Stimulated activated naive CD8-positive, alpha-beta T cell treated with anti-CD3 and anti-CD28 coated beads, Interleukin-15, amount 100 ng/mL, for 72 hours (primary cell): ENCODE results near the gene ARHGEF39.

ENCODE experiments used
- ATAC-seq: fragments of 150-1000 bp; cut with Tn5 transposase; 2 replicates; pipeline ENCODE4 v1.10.0; 2021; ENCODE audit warnings: mild to moderate bottlenecking, moderate library complexity
- DNase-seq, 2 donors: peaks; one replicate each; pipeline ENCODE4 v3.0.0; 2021 to 2022
- H3K27ac Mint-ChIP-seq, 2 donors: one replicate each; pipeline ENCODE4 v1.8.0; 2022; ENCODE audit warnings: mild to moderate bottlenecking in 2 of 2, mixed read lengths in 2 of 2, moderate library complexity in 2 of 2
- H3K27me3 Mint-ChIP-seq: one replicate; pipeline ENCODE4 v1.8.0; 2022; ENCODE audit warnings: mixed read lengths
- H3K4me1 Mint-ChIP-seq: one replicate; pipeline ENCODE4 v1.8.0; 2022; ENCODE audit warnings: mild to moderate bottlenecking, mixed read lengths
- H3K4me3 Mint-ChIP-seq, 2 donors: one replicate each; pipeline ENCODE4 v1.8.0; 2022; ENCODE audit warnings: mild to moderate bottlenecking in 2 of 2, mixed read lengths in 2 of 2, moderate library complexity in 1 of 2
- H3K9me3 Mint-ChIP-seq, 2 donors: one replicate each; pipeline ENCODE4 v1.8.0; 2022; ENCODE audit warnings: mixed read lengths in 2 of 2

Gene ARHGEF39

GRCh38 chr9:35664531-35665470 lies at the start of gene ARHGEF39:
TSS of gene ARHGEF39 (minus strand) at chr9:35665195. CDS start at chr9:35665169, 26 bp downstream.
- Mint-ChIP-seq H3K4me1 (peaks cover 64% of the 10 kb centered on the region), H3K27ac (peak within 1 kb of the TSS; percentile 77), H3K9me3 (peaks cover 6 to 7% of the 10 kb centered on the region in 2 donors), H3K27me3 (no peaks in the 10 kb centered on the region), H3K4me3 (peak within 1 kb of the TSS; percentile 92 to 93)
- peak; percentile 90 for ATAC-seq
- DNase-seq, result peak; percentile 66 to 80

DNA sequence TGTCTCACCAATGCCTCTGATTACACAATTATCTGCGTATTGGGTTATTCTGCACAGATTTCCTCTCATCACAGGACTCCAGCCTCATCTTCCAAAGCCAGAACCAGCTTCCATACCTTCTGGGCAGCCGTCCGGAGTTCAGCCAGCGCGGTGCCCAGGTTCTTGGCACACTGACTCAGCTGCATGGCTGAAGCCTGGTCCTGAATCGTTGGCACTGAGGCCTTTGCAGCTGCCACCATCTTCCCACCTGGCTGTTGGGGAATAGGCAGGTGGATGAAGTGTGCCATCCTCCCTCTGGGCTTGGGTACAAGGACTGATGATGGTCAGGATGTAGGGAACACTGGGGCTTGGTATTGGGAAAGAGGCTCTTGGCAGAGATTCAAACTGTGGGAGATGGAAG lies 49.1 kb upstream of the ARHGEF39 start:
- DNase-seq (no peak), ATAC-seq (no peak)
- Mint-ChIP-seq H3K27ac (no peak overlapping the region), H3K4me3 (no peak overlapping the region), H3K9me3 (no peaks in the 10 kb centered on the region), H3K27me3 (no peaks in the 10 kb centered on the region), H3K4me1 (no peaks in the 10 kb centered on the region)

- Mint-ChIP-seq H3K4me3 (no peak overlapping the region), H3K27me3 (no peaks in the 10 kb centered on the region), H3K27ac (no peak overlapping the region), H3K4me1 (no peaks in the 10 kb centered on the region), H3K9me3 (no peaks in the 10 kb centered on the region)
- DNase-seq (no peak), ATAC-seq (no peak)
Measured at GRCh38 chr9:35713578-35713977, 48.6 kb upstream of the ARHGEF39 start.

DNA sequence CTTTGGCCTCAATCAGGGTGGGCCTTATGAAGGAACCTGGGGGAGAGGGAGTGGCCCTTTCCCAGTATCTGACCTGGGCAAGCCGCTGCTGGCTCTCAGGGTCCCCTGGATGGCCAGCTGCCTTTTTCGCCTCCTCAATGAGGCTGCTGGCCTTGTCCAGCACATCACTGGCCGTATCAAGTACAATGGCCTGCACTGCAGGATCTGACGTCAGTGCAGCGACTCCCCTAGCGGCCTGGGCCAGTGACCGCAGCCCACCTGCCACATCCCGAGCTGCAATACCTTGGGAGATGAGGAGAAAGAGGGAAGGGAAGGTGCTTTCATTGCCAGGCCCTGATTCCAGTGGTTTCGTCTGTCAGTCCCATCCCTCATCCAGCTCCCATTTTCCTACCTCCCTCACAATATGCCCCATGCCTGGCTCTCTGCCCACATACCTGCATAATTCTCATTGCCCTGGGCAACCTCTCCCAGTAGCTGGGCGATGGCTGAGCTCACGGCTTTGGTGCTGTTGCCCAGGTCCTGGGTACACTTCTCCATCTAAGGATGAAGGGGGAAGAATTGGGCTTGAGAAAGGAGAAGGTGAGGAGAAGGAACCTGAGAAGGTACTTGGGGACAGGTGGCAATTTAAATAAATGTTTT lies 47.9 kb upstream of the ARHGEF39 start:
- H3K27ac Mint-ChIP-seq, result peak overlapping the region in 1 of 2 donors; percentile 88
- H3K4me3 Mint-ChIP-seq, result no peak overlapping the region
- no peaks in the 10 kb centered on the region for H3K27me3 Mint-ChIP-seq
- ATAC-seq (no peak), DNase-seq (no peak)
- no peaks in the 10 kb centered on the region for H3K4me1 Mint-ChIP-seq
- no peaks in the 10 kb centered on the region for H3K9me3 Mint-ChIP-seq

DNA sequence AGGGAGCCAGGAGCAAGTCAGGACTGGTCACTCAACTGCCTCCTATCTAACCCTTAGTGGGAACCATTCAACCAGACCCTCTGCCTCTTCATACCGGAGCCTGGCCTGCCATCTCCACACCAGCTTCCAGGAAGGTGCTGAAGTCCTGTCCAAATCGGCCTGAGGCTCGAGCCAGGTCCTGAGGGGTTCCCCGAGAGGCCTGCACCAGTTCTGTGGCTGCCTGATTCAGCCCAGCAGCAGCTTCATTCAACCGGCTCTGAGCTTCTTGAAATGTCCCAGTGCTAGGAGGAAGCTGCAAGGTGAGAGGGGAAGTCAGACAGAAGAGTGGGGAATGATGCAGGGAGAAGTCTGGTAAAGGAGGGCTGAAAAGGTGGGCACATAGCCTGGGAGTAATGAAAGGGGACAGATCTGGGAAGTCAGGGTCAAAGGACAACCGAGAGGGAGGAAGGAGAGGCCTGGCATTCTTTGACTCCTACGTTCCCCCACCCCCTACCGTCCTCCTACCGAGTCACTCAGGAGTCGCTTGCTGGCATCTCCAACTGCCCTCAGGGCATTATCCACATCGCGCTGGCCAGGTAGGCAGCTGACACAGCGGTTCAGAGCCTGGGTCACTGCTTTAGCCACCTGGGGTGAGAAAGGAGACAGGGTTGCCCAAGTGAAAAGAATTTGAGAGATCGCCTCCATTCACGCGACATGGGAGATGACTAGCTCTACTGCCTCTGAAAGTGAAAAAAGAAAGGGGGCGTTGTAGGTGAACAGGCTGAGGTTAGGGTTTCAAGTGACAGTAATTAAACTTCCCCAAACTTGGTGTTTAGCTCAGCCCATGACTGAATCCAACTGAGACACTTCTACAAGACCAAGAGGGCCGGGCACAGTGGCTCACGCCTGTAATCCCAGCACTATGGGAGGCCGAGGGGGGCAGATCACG lies 46.8 kb upstream of the ARHGEF39 start:
- ATAC-seq, result peak; percentile 61
- DNase-seq, result no peak
- H3K27me3 Mint-ChIP-seq, result no peaks in the 10 kb centered on the region
- no peak overlapping the region for H3K27ac Mint-ChIP-seq
- no peak overlapping the region for H3K4me3 Mint-ChIP-seq
- no peaks in the 10 kb centered on the region for H3K9me3 Mint-ChIP-seq
- H3K4me1 Mint-ChIP-seq, result no peaks in the 10 kb centered on the region

GRCh38 chr9:35710818-35711500 lies 46.0 kb upstream of the ARHGEF39 start:
- Mint-ChIP-seq H3K27ac (no peak overlapping the region), H3K27me3 (no peaks in the 10 kb centered on the region), H3K4me1 (no peaks in the 10 kb centered on the region), H3K9me3 (no peaks in the 10 kb centered on the region), H3K4me3 (no peak overlapping the region)
- ATAC-seq (no peak), DNase-seq (no peak)

DNA sequence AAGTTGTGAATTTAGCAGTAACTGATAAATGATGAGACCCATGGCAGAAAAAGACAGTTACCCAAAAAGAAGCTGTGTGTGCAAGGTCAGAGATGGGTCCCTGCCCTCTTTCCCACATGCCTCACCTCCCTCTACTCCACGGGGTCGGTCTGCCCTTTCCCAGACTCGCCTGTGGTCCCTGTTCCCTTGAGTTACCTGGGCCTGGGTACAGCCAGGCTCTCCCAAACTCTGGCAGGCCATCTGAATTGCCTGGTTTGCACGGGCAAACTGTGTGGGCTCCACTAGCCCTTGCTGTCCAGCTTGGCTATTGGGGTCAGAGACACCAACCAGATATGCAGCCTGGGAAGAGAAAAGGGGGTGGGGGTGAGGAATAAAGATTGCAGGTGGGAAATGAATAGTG lies 43.2 kb upstream of the ARHGEF39 start:
- H3K9me3 Mint-ChIP-seq, result no peaks in the 10 kb centered on the region
- no peak overlapping the region for H3K27ac Mint-ChIP-seq
- DNase-seq (no peak), ATAC-seq (no peak)
- no peaks in the 10 kb centered on the region for H3K27me3 Mint-ChIP-seq
- H3K4me1 Mint-ChIP-seq, result no peaks in the 10 kb centered on the region
- no peak overlapping the region for H3K4me3 Mint-ChIP-seq

- no peak overlapping the region for H3K4me3 Mint-ChIP-seq
- DNase-seq, result no peak
- ATAC-seq, result no peak
- no peaks in the 10 kb centered on the region for H3K4me1 Mint-ChIP-seq
- no peaks in the 10 kb centered on the region for H3K9me3 Mint-ChIP-seq
- peak overlapping the region in 1 of 2 donors; percentile 14 for H3K27ac Mint-ChIP-seq
- no peaks in the 10 kb centered on the region for H3K27me3 Mint-ChIP-seq
Measured at GRCh38 chr9:35706951-35707350, 42.0 kb upstream of the ARHGEF39 start.

- ATAC-seq (no peak), DNase-seq (no peak)
- Mint-ChIP-seq H3K9me3 (no peaks in the 10 kb centered on the region), H3K27me3 (no peaks in the 10 kb centered on the region), H3K4me1 (no peaks in the 10 kb centered on the region), H3K27ac (no peak overlapping the region), H3K4me3 (no peak overlapping the region)
Measured at GRCh38 chr9:35705836-35706430, 40.9 kb upstream of the ARHGEF39 start.

GRCh38 chr9:35705372-35705771 lies 40.4 kb upstream of the ARHGEF39 start:
- H3K27ac Mint-ChIP-seq, result no peak overlapping the region

GRCh38 chr9:35703906-35704672 lies 39.1 kb upstream of the ARHGEF39 start:
- no peak for ATAC-seq
- no peak for DNase-seq
- no peaks in the 10 kb centered on the region for H3K4me1 Mint-ChIP-seq
- no peaks in the 10 kb centered on the region for H3K27me3 Mint-ChIP-seq
- no peak overlapping the region for H3K27ac Mint-ChIP-seq
- no peaks in the 10 kb centered on the region for H3K9me3 Mint-ChIP-seq
- no peak overlapping the region for H3K4me3 Mint-ChIP-seq

More at GRCh38 chr9:35705372-35705771, 40.4 kb upstream of the ARHGEF39 start:
- no peak for ATAC-seq
- H3K4me3 Mint-ChIP-seq, result no peak overlapping the region
- no peaks in the 10 kb centered on the region for H3K9me3 Mint-ChIP-seq
- no peak for DNase-seq
- no peaks in the 10 kb centered on the region for H3K27me3 Mint-ChIP-seq
- H3K4me1 Mint-ChIP-seq, result no peaks in the 10 kb centered on the region

DNA sequence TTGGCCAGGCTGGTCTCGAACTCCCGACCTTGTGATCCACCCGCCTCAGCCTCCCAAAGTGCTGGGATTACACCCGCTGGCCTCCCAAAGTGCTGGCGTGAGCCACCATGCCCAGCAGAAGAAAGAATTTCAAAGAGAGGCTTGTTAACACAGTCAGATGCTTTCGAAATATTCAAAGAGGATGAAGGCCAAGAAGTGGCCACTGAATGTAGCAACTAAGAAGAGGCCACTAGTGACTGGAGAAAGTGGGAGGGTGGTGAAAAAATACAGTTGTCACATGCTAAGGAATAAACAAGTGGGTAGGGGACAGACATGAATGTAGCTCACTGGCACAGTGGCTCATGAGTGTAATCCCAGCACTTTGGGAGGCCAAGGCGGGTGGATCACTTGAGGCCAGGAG lies 37.7 kb upstream of the ARHGEF39 start:
- no peaks in the 10 kb centered on the region for H3K9me3 Mint-ChIP-seq
- H3K4me1 Mint-ChIP-seq, result no peaks in the 10 kb centered on the region
- ATAC-seq (no peak), DNase-seq (no peak)
- H3K4me3 Mint-ChIP-seq, result no peak overlapping the region
- H3K27me3 Mint-ChIP-seq, result no peaks in the 10 kb centered on the region
- no peak overlapping the region for H3K27ac Mint-ChIP-seq

- H3K9me3 Mint-ChIP-seq, result no peaks in the 10 kb centered on the region
- no peaks in the 10 kb centered on the region for H3K27me3 Mint-ChIP-seq
- peaks cover 7% of the 10 kb centered on the region for H3K4me1 Mint-ChIP-seq
- ATAC-seq (no peak), DNase-seq (no peak)
- H3K4me3 Mint-ChIP-seq, result no peak overlapping the region
- H3K27ac Mint-ChIP-seq, result no peak overlapping the region
Measured at GRCh38 chr9:35700942-35701341, 35.9 kb upstream of the ARHGEF39 start.

- no peak for DNase-seq
- ATAC-seq, result no peak
- Mint-ChIP-seq H3K4me1 (peaks cover 7% of the 10 kb centered on the region), H3K9me3 (no peaks in the 10 kb centered on the region), H3K27ac (no peak overlapping the region), H3K27me3 (no peaks in the 10 kb centered on the region), H3K4me3 (no peak overlapping the region)
Measured at GRCh38 chr9:35700031-35700430, 35.0 kb upstream of the ARHGEF39 start.
